ENCODE data around the gene ASF1B. TPM values are rescaled to one million over a fixed set of nuclear protein-coding genes. Genes with fewer than 3 reads are reported as not detected.
A peak's percentile ranks its signal among the peaks of the same experiment; 100 is the strongest.

Gene ASF1B
- total RNA-seq, 2 experiments from 2014 or later, result 93.5 to 94.8 TPM

GRCh38 chr19:14085309-14085995, 50.9 kb downstream of the ASF1B start, which contains the start of gene C19orf67:
TSS of gene C19orf67 (minus strand) at chr19:14085783. CDS start at chr19:14085627, 156 bp downstream.
- ChIA-PET POLR2A (interaction anchor here (1.2 kb wide), 1 partner anchor 12 kb away, joined by 3 read pairs; no protein-coding TSS in a partner anchor), CTCF (no interaction called here)
- H3K36me3 Mint-ChIP-seq (ENCODE audit: low read depth), result peaks cover 13% of the 10 kb centered on the region
- H3K4me3 Mint-ChIP-seq, result no peak within 1 kb of the TSS
- peaks cover 26% of the 10 kb centered on the region for H3K4me1 Mint-ChIP-seq
- no peak for DNase-seq
- H3K9me3 Mint-ChIP-seq, result no peaks in the 10 kb centered on the region
- H3K27me3 Mint-ChIP-seq, result no peaks in the 10 kb centered on the region
- no peak within 1 kb of the TSS for H3K27ac Mint-ChIP-seq

- no peak for DNase-seq
- ChIA-PET POLR2A (interaction anchor here (2.8 kb wide), 1 partner anchor 54 kb away, joined by 17 read pairs; the partner anchor contains the start of gene ASF1B), CTCF (interaction anchor here (0.7 to 1.4 kb wide), 4 partner anchors 9 to 299 kb away, joined by 3 to 4 read pairs (median 4); partner anchors contain the start of gene ASF1B)
- H3K36me3 Mint-ChIP-seq (ENCODE audit: low read depth), result no peaks in the 10 kb centered on the region
- peak overlapping the region; percentile 95 for H3K4me3 Mint-ChIP-seq
- no peaks in the 10 kb centered on the region for H3K27me3 Mint-ChIP-seq
- no peaks in the 10 kb centered on the region for H3K9me3 Mint-ChIP-seq
- no peak overlapping the region for H3K27ac Mint-ChIP-seq
- H3K4me1 Mint-ChIP-seq, result peaks cover 20% of the 10 kb centered on the region
Measured at GRCh38 chr19:14082675-14082960, 53.8 kb downstream of the ASF1B start.

GRCh38 chr19:14081797-14082674, 54.4 kb downstream of the ASF1B start:
- no peaks in the 10 kb centered on the region for H3K27me3 Mint-ChIP-seq
- no peaks in the 10 kb centered on the region for H3K36me3 Mint-ChIP-seq (ENCODE audit: low read depth)
- ChIA-PET POLR2A (interaction anchor here (0.7 to 3.0 kb wide), 9 partner anchors 9 to 436 kb away, joined by 3 to 18 read pairs (median 5); partner anchors contain the start of genes ASF1B and PRKACA), CTCF (interaction anchor here (0.5 to 1.5 kb wide), 9 partner anchors 8 to 299 kb away, joined by 3 to 6 read pairs (median 4); partner anchors contain the start of genes ASF1B and MISP3)
- peak overlapping the region; percentile 91 for H3K27ac Mint-ChIP-seq
- peaks cover 20% of the 10 kb centered on the region for H3K4me1 Mint-ChIP-seq
- peak; percentile 37 for DNase-seq
- peak overlapping the region; percentile 95 for H3K4me3 Mint-ChIP-seq
- no peaks in the 10 kb centered on the region for H3K9me3 Mint-ChIP-seq

GRCh38 chr19:14080887-14081796, 55.2 kb downstream of the ASF1B start:
- CTCF ChIA-PET, result interaction anchor here (0.7 to 1.5 kb wide), 6 partner anchors 8 to 199 kb away, joined by 3 to 6 read pairs (median 3); partner anchors contain the start of genes ASF1B and MISP3
- no peaks in the 10 kb centered on the region for H3K36me3 Mint-ChIP-seq (ENCODE audit: low read depth)
- POLR2A ChIA-PET, result interaction anchor here (0.7 to 3.0 kb wide), 13 partner anchors 10 to 436 kb away, joined by 3 to 18 read pairs (median 4); partner anchors contain the start of genes ASF1B and PRKACA
- H3K9me3 Mint-ChIP-seq, result no peaks in the 10 kb centered on the region
- peak; percentile 99 for DNase-seq
- peaks cover 20% of the 10 kb centered on the region for H3K4me1 Mint-ChIP-seq
- H3K27me3 Mint-ChIP-seq, result no peaks in the 10 kb centered on the region
- peak overlapping the region; percentile 95 for H3K4me3 Mint-ChIP-seq
- peak overlapping the region; percentile 91 for H3K27ac Mint-ChIP-seq

- Mint-ChIP-seq H3K27ac (no peak overlapping the region), H3K36me3 (ENCODE audit: low read depth) (no peaks in the 10 kb centered on the region), H3K4me3 (no peak overlapping the region), H3K9me3 (no peaks in the 10 kb centered on the region), H3K27me3 (no peaks in the 10 kb centered on the region), H3K4me1 (peaks cover 38% of the 10 kb centered on the region)
- ChIA-PET CTCF (interaction anchor here (0.6 to 2.7 kb wide), 8 partner anchors 19 to 641 kb away, joined by 3 to 8 read pairs (median 6); partner anchors contain the start of genes ASF1B, BRME1, CC2D1A and DCAF15), POLR2A (interaction anchor here (1.0 to 1.5 kb wide), 3 partner anchors 40 to 75 kb away, joined by 3 to 10 read pairs (median 3); partner anchors contain the start of gene ASF1B)
- DNase-seq, result no peak
Measured at GRCh38 chr19:14078411-14078810, 58.0 kb downstream of the ASF1B start.

GRCh38 chr19:14073925-14074838, 62.2 kb downstream of the ASF1B start:
- DNase-seq, result peak; percentile 31
- ChIA-PET POLR2A (interaction anchor here (0.9 to 3.0 kb wide), 6 partner anchors 10 to 237 kb away, joined by 3 to 12 read pairs (median 4); partner anchors contain the start of gene ASF1B), CTCF (interaction anchor here (0.6 to 6.6 kb wide), 14 partner anchors 8 to 198 kb away, joined by 3 to 86 read pairs (median 4); partner anchors contain the start of genes ASF1B, IL27RA and NANOS3)
- Mint-ChIP-seq H3K9me3 (no peaks in the 10 kb centered on the region), H3K36me3 (ENCODE audit: low read depth) (no peaks in the 10 kb centered on the region), H3K4me3 (peak overlapping the region; percentile 81), H3K27ac (peak overlapping the region; percentile 73), H3K27me3 (peaks cover 2% of the 10 kb centered on the region), H3K4me1 (peaks cover 26% of the 10 kb centered on the region)

GRCh38 chr19:14073261-14073924, 63.0 kb downstream of the ASF1B start:
- peak; percentile 78 for DNase-seq
- H3K9me3 Mint-ChIP-seq, result no peaks in the 10 kb centered on the region
- H3K4me3 Mint-ChIP-seq, result peak overlapping the region; percentile 81
- H3K4me1 Mint-ChIP-seq, result peaks cover 26% of the 10 kb centered on the region
- H3K27me3 Mint-ChIP-seq, result peaks cover 2% of the 10 kb centered on the region
- CTCF ChIA-PET, result interaction anchor here (0.6 to 6.6 kb wide), 18 partner anchors 8 to 298 kb away, joined by 3 to 86 read pairs (median 4); partner anchors contain the start of genes ASF1B, IL27RA and NANOS3
- H3K27ac Mint-ChIP-seq, result peak overlapping the region; percentile 73
- no peaks in the 10 kb centered on the region for H3K36me3 Mint-ChIP-seq (ENCODE audit: low read depth)
- POLR2A ChIA-PET, result interaction anchor here (0.9 to 3.4 kb wide), 9 partner anchors 11 to 237 kb away, joined by 3 to 16 read pairs (median 4); partner anchors contain the start of genes ASF1B, DCAF15 and IL27RA

GRCh38 chr19:14072535-14073260, 63.7 kb downstream of the ASF1B start, which contains the start of gene MISP3:
TSS of gene MISP3 (plus strand) at chr19:14072786. CDS start at chr19:14073310, 524 bp downstream.
- H3K36me3 Mint-ChIP-seq (ENCODE audit: low read depth), result no peaks in the 10 kb centered on the region
- CTCF ChIA-PET, result interaction anchor here (0.6 to 6.6 kb wide), 19 partner anchors 9 to 345 kb away, joined by 3 to 86 read pairs (median 4); partner anchors contain the start of genes ASF1B, BRME1, IL27RA and RFX1
- H3K4me1 Mint-ChIP-seq, result peaks cover 26% of the 10 kb centered on the region
- POLR2A ChIA-PET, result interaction anchor here (0.8 to 3.4 kb wide), 6 partner anchors 13 to 193 kb away, joined by 3 to 16 read pairs (median 6); partner anchors contain the start of genes ASF1B, DCAF15 and IL27RA
- no peaks in the 10 kb centered on the region for H3K9me3 Mint-ChIP-seq
- peak within 1 kb of the TSS; percentile 73 for H3K27ac Mint-ChIP-seq
- peak; percentile 52 for DNase-seq
- peak within 1 kb of the TSS; percentile 81 for H3K4me3 Mint-ChIP-seq
- H3K27me3 Mint-ChIP-seq, result peaks cover 2% of the 10 kb centered on the region

- ChIA-PET CTCF (interaction anchor here (0.5 to 6.6 kb wide), 10 partner anchors 12 to 660 kb away, joined by 3 to 86 read pairs (median 4); partner anchors contain the start of genes ASF1B and IL27RA), POLR2A (interaction anchor here (3.4 kb wide), 1 partner anchor 66 kb away, joined by 16 read pairs; the partner anchor contains the start of gene ASF1B)
- Mint-ChIP-seq H3K4me3 (no peak overlapping the region), H3K36me3 (ENCODE audit: low read depth) (no peaks in the 10 kb centered on the region), H3K27ac (no peak overlapping the region), H3K4me1 (peaks cover 24% of the 10 kb centered on the region), H3K27me3 (peaks cover 8% of the 10 kb centered on the region), H3K9me3 (no peaks in the 10 kb centered on the region)
- DNase-seq, result no peak
Measured at GRCh38 chr19:14070268-14071050, 65.9 kb downstream of the ASF1B start.

Measured in activated CD4-positive, alpha-beta memory T cell treated with anti-CD3 and anti-CD28 coated beads, Interleukin-2, amount 10 ng/mL, durations not matched to agents 7 days and 5 days (primary cell).